IPS DF 6.9 (cell line): ENCODE results near the gene LUZP1.

Experiments used
- DNase-seq: peaks from one replicate; pipeline ENCODE4 v3.0.0-alpha.2; 2013; ENCODE audit warnings: low read depth, low spot score
- H3K27ac ChIP-seq: one replicate; pipeline ENCODE4 v1.5.1; 2013; ENCODE audit warnings: low read length, control low read depth
- H3K27me3 ChIP-seq: 2 replicates; pipeline ENCODE4 v1.6.1; 2013; ENCODE audit warnings: mild to moderate bottlenecking, low read length; ENCODE audit not compliant: control insufficient read depth, insufficient read depth
- H3K36me3 ChIP-seq: 2 replicates; pipeline ENCODE4 v1.6.1; 2013; ENCODE audit warnings: low read length; ENCODE audit not compliant: control insufficient read depth, insufficient read depth
- H3K4me1 ChIP-seq: 2 replicates; pipeline ENCODE4 v1.6.1; 2013; ENCODE audit warnings: low read length; ENCODE audit not compliant: control insufficient read depth, insufficient read depth
- H3K4me3 ChIP-seq: 2 replicates; pipeline ENCODE4 v1.5.1; 2013; ENCODE audit warnings: mild to moderate bottlenecking, low read length
- H3K9me3 ChIP-seq: 2 replicates; pipeline ENCODE4 v1.6.1; 2013; ENCODE audit warnings: low read length, inconsistent platforms; ENCODE audit not compliant: control insufficient read depth, insufficient read depth
- WGBS: extraction: QIAGEN DNeasy Blood & Tissue Kit; methylation state at CpG from one replicate; pipeline ENCODE4 v1.1.7; 2013; ENCODE audit warnings: mixed read lengths, missing lambda C conversion rate; ENCODE audit not compliant: insufficient read length, insufficient coverage; 5-methylcytosine and 5-hydroxymethylcytosine counted together

Gene LUZP1

DNA sequence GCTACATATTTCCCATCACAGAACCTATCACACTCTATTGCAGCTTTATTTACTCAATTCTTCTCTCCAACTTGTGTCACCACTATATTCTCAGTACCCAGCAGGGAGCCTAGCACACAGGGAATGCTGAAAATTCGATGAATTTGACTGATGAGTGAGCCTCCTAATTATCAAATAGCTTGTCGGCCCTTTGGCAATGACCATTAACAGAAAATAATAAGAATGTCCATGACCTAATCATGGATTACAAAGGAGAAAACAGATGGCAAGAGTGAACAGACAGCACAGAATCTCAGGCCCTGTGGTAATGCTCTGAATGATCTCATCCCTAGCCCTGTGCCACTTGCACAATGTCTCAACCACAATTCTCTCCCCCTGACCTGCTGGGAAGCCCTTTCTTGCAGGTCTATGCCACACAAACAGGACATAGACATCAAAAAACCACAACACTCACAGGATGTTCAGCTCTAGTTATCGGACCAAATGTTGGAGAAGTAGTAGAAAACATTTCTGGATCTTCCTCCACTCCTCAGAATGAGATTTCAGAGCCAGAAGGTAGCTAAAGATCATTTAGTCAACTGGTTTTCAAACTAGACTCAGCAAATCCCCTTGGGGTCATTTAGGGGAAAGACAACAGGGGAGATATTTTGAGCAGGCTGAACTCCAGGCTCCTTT lies 68.4 kb downstream of the LUZP1 start:
- Histone ChIP-seq H3K27ac (no peak overlapping the region), H3K4me1 (peaks cover 3% of the 10 kb centered on the region; the same call in 1 of the 2 replicates)
- DNase-seq: no peak

DNA sequence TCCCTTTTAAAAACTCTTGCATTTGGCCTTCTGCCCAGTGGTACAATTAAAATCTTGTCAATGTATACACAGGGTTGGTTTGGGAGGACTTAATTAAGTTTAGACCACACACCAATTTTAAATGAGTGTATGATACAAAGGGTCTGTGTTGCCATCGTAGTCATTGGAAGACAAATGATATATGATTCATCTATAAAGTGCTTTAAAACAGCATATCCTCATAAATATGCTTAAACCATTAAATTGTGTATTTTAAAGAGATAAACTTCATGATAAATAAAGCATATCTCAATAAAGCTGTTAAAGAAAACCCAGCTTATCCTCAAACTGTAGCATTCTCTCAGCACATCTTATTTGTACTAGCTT lies 69.5 kb downstream of the LUZP1 start:
- no CpG with 5 or more reads among the region's 1 CpG for WGBS

More for the DNA sequence above, 68.4 kb downstream of the LUZP1 start:
- Histone ChIP-seq H3K4me3 (no peak overlapping the region), H3K9me3 (no peaks in the 10 kb centered on the region), H3K27me3 (no peaks in the 10 kb centered on the region), H3K36me3 (no peaks in the 10 kb centered on the region)
- no CpG with 5 or more reads among the region's 3 CpGs for WGBS

DNA sequence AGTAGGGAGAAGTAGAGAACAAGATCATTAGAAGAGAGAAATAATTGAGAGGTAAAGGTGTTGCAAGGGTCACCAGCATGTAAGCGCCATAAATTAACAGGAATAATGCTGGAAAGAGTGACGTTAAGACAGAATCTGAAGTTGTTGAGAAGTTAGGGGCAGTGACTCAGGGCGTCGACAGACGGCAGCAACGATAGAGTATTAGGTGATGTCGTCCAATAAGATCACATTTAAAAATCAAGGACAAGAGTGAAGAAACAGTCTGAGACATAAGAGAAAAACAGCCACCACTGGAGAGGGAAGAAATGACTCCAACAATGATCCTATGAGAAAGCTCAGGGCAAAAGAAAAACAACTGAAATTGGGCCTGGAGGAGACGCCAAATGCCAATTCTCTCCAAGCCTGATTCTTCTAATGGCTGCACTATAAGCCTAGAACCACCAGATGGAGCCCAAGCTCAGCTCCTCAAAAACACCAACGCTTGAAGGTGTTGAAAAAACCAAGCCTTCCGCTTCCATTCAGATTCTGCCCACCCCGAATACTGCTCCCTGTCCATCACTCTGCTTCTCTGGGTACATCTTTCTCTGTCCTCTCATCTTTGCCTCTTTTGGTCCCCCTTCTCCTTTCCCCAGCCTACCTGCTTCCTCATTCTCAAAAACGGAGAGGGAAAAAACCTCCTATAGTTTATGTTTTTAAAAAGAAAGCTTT lies 70.0 kb downstream of the LUZP1 start:
- Histone ChIP-seq H3K4me3 (no peak overlapping the region), H3K9me3 (no peaks in the 10 kb centered on the region), H3K27me3 (no peaks in the 10 kb centered on the region), H3K4me1 (peaks cover 3% of the 10 kb centered on the region; the same call in 1 of the 2 replicates), H3K27ac (no peak overlapping the region), H3K36me3 (peaks cover 7% of the 10 kb centered on the region)
- WGBS: no CpG with 5 or more reads among the region's 12 CpGs
- peak; percentile 66 for DNase-seq

More for the DNA sequence above, 69.5 kb downstream of the LUZP1 start:
- Histone ChIP-seq H3K27ac (no peak overlapping the region), H3K27me3 (no peaks in the 10 kb centered on the region), H3K4me1 (peaks cover 3% of the 10 kb centered on the region; the same call in 1 of the 2 replicates), H3K4me3 (no peak overlapping the region), H3K9me3 (no peaks in the 10 kb centered on the region), H3K36me3 (0 out of 2 replicates have a peak, but pooled peaks cover 2% of the 10 kb centered on the region)
- DNase-seq: no peak

DNA sequence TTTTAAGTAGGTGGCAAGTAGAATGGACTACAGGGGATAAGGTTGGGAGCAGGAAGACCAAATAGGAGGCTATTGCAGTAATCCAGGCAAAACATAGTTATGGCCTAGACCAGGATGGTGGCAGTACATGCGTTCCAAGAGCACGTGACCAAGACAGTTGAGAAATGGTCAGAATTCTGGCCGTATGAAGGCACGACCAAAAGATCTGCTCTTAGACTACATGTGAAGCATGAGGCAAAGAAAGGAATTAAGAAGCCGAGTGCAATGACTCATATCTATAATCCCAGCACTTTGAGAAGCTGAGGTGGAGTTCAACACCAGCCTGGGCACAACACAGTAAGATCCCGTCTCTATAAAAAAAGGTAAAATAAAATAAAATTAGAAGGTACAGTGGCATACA lies 71.3 kb downstream of the LUZP1 start:
- no peak overlapping the region for H3K4me3 ChIP-seq
- no peak overlapping the region for H3K27ac ChIP-seq
- no peaks in the 10 kb centered on the region for H3K27me3 ChIP-seq
- H3K36me3 ChIP-seq: peaks cover 10% of the 10 kb centered on the region
- H3K4me1 ChIP-seq: peaks cover 3% of the 10 kb centered on the region; the same call in 1 of the 2 replicates
- H3K9me3 ChIP-seq: no peaks in the 10 kb centered on the region
- WGBS: no CpG with 5 or more reads among the region's 6 CpGs
- no peak for DNase-seq

DNA sequence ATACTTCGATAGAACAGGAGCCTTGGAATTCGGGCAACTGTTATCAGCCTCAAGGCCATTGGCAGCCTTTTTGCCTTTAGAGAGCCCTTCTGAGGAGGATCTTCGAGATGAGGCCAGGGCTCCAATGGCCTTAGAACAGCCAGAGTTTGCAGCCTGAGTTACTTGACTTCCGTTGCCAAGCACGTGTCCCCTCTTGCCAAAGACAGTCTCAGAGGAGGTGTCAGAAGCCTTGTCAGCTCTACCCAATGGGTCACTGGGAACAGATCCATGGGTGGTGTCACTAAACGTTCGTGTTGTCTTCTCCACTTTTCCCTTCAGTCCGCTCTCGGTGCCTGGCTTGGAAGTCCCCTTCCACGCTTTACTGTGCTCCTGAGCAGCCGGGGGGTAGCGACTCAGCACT lies 76.2 kb downstream of the LUZP1 start:
- Histone ChIP-seq H3K4me1 (no peaks in the 10 kb centered on the region), H3K27ac (no peak overlapping the region), H3K9me3 (no peaks in the 10 kb centered on the region), H3K36me3 (peaks cover 31% of the 10 kb centered on the region), H3K27me3 (no peaks in the 10 kb centered on the region), H3K4me3 (no peak overlapping the region)
- no peak for DNase-seq
- WGBS: no CpG with 5 or more reads among the region's 12 CpGs

DNA sequence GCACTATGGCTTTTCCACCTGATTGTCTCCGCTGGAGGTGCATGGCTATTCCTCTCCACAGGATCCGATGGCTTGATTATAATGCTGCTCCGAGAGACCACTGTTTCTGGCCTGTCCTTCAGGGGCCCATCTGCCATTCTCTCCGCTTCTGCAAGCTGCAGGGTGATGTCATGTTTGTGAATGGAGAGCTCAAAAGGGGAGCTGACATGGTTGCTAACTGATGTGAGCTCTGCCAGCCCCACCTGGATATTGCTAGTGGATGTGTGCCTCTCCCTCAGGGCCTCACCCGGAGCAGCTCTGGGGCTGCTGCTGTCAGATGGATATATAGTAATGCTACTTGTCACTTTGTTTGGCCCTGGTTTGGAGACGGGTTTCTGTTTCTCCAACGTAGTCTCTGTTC lies 77.1 kb downstream of the LUZP1 start:
- Histone ChIP-seq H3K9me3 (no peaks in the 10 kb centered on the region), H3K4me1 (no peaks in the 10 kb centered on the region), H3K27ac (no peak overlapping the region), H3K4me3 (no peak overlapping the region), H3K27me3 (no peaks in the 10 kb centered on the region), H3K36me3 (peaks cover 31% of the 10 kb centered on the region)
- no CpG with 5 or more reads among the region's 7 CpGs for WGBS
- no peak for DNase-seq

DNA sequence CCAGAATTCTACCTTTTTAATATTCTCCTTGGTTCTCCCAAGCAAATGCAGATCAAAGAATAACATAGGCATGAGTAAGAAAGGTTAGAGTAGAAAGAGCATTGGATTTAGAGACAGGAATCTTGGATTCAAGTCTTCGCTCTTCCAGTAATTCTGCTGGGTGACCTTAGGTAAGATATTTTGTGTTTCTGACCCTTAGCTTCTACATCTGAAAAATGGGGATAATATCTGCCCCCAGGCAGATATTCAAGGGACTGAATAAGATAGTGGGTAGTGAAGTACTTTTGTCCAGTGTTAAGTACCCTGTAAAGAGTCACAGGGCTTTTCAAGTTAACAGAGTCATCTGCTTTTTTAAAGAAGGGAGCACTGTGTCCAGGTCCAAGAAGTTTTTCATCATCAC lies 78.6 kb downstream of the LUZP1 start:
- no peaks in the 10 kb centered on the region for H3K27me3 ChIP-seq
- H3K4me1 ChIP-seq: no peaks in the 10 kb centered on the region
- H3K4me3 ChIP-seq: no peak overlapping the region
- WGBS: no CpG with 5 or more reads among the region's 1 CpG
- peaks cover 31% of the 10 kb centered on the region for H3K36me3 ChIP-seq
- H3K9me3 ChIP-seq: no peaks in the 10 kb centered on the region
- no peak overlapping the region for H3K27ac ChIP-seq
- DNase-seq: no peak

DNA sequence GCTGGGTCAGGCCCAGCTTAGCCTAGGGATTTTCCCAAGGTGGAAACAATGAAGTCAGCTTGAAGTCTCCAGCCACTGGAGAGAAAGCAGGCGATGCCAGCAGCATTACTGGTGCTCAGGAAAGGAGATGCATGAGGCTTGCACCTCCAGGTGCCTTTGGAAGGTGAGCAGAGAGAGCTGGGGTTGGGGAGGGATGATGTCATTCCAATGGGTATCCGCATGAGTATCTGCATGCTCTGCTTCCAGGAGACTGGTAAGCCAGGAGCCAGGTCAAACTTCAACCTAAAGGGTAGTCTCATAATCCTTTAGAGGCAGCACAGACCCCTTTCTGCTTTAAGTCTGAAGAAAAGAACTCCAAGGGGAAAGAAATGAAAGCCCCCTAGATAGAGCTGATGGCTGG lies 80.6 kb downstream of the LUZP1 start:
- Histone ChIP-seq H3K27ac (no peak overlapping the region), H3K36me3 (peaks cover 28% of the 10 kb centered on the region), H3K4me3 (no peak overlapping the region), H3K4me1 (no peaks in the 10 kb centered on the region), H3K27me3 (no peaks in the 10 kb centered on the region), H3K9me3 (no peaks in the 10 kb centered on the region)
- WGBS: no CpG with 5 or more reads among the region's 2 CpGs
- DNase-seq: no peak

DNA sequence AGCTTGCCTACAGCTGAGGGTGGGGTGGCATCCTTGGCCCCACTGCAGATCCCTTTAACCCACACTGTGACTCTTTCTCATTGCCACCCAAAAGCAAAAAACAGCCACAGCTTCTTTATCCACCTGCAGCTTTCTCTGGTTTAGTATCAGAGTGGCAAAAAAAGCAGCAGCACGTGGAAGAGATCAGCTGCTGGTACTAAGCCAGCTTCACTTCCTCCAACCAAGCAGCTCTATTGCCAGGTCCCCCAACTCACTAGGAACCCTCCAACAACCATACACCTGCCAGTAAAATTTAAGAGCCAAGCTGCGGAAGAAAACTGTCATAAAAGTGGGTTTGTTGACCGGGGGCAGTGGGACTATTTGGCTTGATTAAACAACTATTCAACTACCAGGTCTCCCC lies 83.0 kb downstream of the LUZP1 start:
- DNase-seq: no peak
- no peak overlapping the region for H3K4me3 ChIP-seq
- H3K36me3 ChIP-seq: peaks cover 25% of the 10 kb centered on the region
- no CpG with 5 or more reads among the region's 3 CpGs for WGBS
- H3K27ac ChIP-seq: no peak overlapping the region
- no peaks in the 10 kb centered on the region for H3K9me3 ChIP-seq
- no peaks in the 10 kb centered on the region for H3K27me3 ChIP-seq
- no peaks in the 10 kb centered on the region for H3K4me1 ChIP-seq

DNA sequence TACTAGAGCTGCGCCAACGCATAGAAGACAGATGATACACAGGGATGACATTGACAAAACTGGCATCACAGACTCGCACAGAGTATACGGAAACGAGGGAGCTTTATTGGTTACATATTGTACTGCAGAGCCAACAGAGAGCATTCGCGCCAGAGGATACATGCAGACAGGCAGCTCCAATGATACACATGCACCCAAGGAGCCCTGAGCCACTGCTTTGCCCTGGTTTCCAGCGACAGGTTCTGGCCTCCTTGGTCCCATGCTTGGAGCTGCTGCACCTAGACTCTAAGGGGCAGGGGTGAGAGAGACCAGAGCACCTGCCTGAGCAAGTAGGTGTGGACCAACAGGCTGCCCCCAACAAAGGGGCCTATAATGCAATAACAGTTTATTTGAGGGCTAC lies 83.8 kb downstream of the LUZP1 start:
- no peak overlapping the region for H3K27ac ChIP-seq
- peaks cover 25% of the 10 kb centered on the region for H3K36me3 ChIP-seq
- H3K27me3 ChIP-seq: no peaks in the 10 kb centered on the region
- no peaks in the 10 kb centered on the region for H3K4me1 ChIP-seq
- no peak for DNase-seq
- no peaks in the 10 kb centered on the region for H3K9me3 ChIP-seq
- no CpG with 5 or more reads among the region's 8 CpGs for WGBS
- H3K4me3 ChIP-seq: no peak overlapping the region
